Measurements from ENCODE around the gene COL24A1.

The COL24A1 gene

GRCh38 chr1:85705940-85706339, 450.6 kb downstream of the COL24A1 start:
- no peak for DNase-seq (ENCODE audit: low read depth, low spot score)
- Histone ChIP-seq H3K4me1 (ENCODE audit: insufficient read depth, insufficient read length) (no peaks in the 10 kb centered on the region), H3K9ac (ENCODE audit: insufficient read length, low read depth) (no peak overlapping the region), H3K27me3 (ENCODE audit: insufficient read depth, insufficient read length) (no peaks in the 10 kb centered on the region), H3K4me3 (ENCODE audit: insufficient read length, low read depth) (no peak overlapping the region), H3K9me3 (ENCODE audit: insufficient read depth, low read length) (peaks cover 5% of the 10 kb centered on the region), H3K36me3 (ENCODE audit: insufficient read depth, insufficient read length, low read length) (peaks cover 58% of the 10 kb centered on the region)
- no peak for TF ChIP-seq SUZ12 (IDR thresholded peaks at IDR 0.05; ENCODE audit: extremely low read depth, insufficient read depth, insufficient read length)
- TF ChIP-seq ZNF274 (IDR thresholded peaks at IDR 0.05; ENCODE audit: low read depth, low read length), result no peak
- TF ChIP-seq YY1 (IDR thresholded peaks at IDR 0.05; ENCODE audit: insufficient read depth, insufficient read length), result no peak

DNA sequence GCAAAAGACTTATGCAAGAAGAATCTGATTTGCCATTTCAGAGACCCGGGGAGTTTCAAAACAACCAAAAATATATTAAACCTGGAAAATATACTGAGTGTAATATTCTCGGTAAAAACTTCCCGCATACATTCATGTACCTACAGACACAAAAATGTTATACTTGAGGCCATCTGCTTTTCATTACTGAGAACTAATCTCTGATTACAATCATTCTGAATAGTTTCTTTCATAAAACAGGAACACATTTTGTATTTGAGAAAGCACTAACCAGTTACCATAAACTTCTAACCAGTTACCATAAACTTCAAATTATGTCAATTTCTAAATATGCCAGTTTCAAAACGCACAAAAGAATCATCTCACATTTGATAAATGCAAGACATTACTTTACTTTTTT, 456.1 kb downstream of the COL24A1 start:
- no peak for DNase-seq (ENCODE audit: low read depth, low spot score)
- H3K4me1 ChIP-seq (ENCODE audit: insufficient read depth, insufficient read length), result no peaks in the 10 kb centered on the region
- no peak for TF ChIP-seq SUZ12 (IDR thresholded peaks at IDR 0.05; ENCODE audit: extremely low read depth, insufficient read depth, insufficient read length)

GRCh38 chr1:85697895-85698294, 458.7 kb downstream of the COL24A1 start:
- TF ChIP-seq YY1 (IDR thresholded peaks at IDR 0.05; ENCODE audit: insufficient read depth, insufficient read length) (no peak), ZNF274 (IDR thresholded peaks at IDR 0.05; ENCODE audit: low read depth, low read length) (no peak), SUZ12 (IDR thresholded peaks at IDR 0.05; ENCODE audit: extremely low read depth, insufficient read depth, insufficient read length) (no peak)
- peaks cover 48% of the 10 kb centered on the region for H3K36me3 ChIP-seq (ENCODE audit: insufficient read depth, insufficient read length, low read length)

More for the DNA sequence above, 456.1 kb downstream of the COL24A1 start:
- Histone ChIP-seq H3K36me3 (ENCODE audit: insufficient read depth, insufficient read length, low read length) (peaks cover 71% of the 10 kb centered on the region), H3K9ac (ENCODE audit: insufficient read length, low read depth) (no peak overlapping the region), H3K9me3 (ENCODE audit: insufficient read depth, low read length) (peaks cover 5% of the 10 kb centered on the region), H3K27me3 (ENCODE audit: insufficient read depth, insufficient read length) (no peaks in the 10 kb centered on the region), H3K4me3 (ENCODE audit: insufficient read length, low read depth) (no peak overlapping the region)

DNA sequence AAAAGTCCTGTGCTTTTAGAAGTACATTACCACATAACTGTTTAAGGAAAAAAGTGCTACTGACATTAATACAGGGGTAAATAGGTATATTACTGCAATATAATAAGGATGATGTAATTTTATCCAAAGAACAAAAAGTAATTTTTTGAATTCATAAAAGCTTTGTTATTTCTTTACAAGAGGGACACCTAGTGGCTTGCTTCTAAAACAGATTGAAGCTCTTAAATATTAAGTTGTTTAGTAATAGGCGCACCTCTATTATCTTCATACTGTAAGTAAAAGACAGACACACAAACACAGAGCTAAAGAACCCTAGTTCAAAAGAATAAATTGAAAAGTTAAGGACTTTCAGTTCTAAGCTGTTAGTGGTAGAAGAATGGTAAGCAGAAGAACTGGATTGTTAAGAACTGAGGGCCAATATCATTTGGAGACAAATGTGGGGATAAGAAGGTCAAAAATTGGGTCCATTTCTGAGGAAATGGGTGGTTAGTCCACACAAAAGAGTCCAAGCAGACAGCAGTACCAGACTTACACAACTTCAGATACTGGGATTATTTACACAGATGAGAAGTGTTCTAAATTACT, 463.8 kb downstream of the COL24A1 start:
- Histone ChIP-seq H3K9me3 (ENCODE audit: insufficient read depth, low read length) (no peaks in the 10 kb centered on the region), H3K27me3 (ENCODE audit: insufficient read depth, insufficient read length) (no peaks in the 10 kb centered on the region), H3K9ac (ENCODE audit: insufficient read length, low read depth) (no peak overlapping the region), H3K4me1 (ENCODE audit: insufficient read depth, insufficient read length) (no peaks in the 10 kb centered on the region), H3K36me3 (ENCODE audit: insufficient read depth, insufficient read length, low read length) (peaks cover 44% of the 10 kb centered on the region), H3K4me3 (ENCODE audit: insufficient read length, low read depth) (no peak overlapping the region)
- no peak for DNase-seq (ENCODE audit: low read depth, low spot score)
- no peak for TF ChIP-seq SUZ12 (IDR thresholded peaks at IDR 0.05; ENCODE audit: extremely low read depth, insufficient read depth, insufficient read length)
- TF ChIP-seq YY1 (IDR thresholded peaks at IDR 0.05; ENCODE audit: insufficient read depth, insufficient read length), result no peak
- TF ChIP-seq ZNF274 (IDR thresholded peaks at IDR 0.05; ENCODE audit: low read depth, low read length), result no peak

More at GRCh38 chr1:85697895-85698294, 458.7 kb downstream of the COL24A1 start:
- DNase-seq (ENCODE audit: low read depth, low spot score), result no peak
- Histone ChIP-seq H3K4me1 (ENCODE audit: insufficient read depth, insufficient read length) (no peaks in the 10 kb centered on the region), H3K4me3 (ENCODE audit: insufficient read length, low read depth) (no peak overlapping the region), H3K9me3 (ENCODE audit: insufficient read depth, low read length) (no peaks in the 10 kb centered on the region), H3K27me3 (ENCODE audit: insufficient read depth, insufficient read length) (no peaks in the 10 kb centered on the region), H3K9ac (ENCODE audit: insufficient read length, low read depth) (no peak overlapping the region)

DNA sequence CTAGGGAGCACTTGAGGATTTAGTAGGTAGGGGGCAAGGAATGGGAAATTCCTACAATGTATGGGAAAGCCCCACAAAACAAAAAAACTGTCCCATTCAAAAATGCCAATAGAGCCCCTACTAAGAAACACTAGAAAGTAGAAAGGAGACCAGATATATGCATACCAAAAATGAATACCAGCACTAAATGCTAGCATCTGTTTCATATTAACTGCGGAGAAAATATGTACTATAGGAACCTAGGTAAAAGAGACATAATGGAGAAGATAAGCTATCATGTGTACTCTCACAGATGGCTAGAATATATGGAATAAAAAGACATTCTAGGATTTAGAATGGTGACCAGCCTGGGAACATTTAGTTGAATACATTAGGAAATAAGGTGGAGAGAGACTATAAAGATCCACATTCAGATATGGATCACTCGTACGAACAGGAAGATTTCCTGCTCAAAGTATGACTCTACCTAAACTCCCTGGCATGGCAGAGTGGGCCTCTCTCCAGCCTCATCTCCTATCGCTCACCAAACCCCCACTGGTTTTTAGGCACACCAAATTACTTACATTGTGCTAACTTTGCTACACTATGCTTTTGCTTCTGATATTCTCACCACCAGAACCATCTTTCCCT, 466.7 kb downstream of the COL24A1 start:
- H3K9me3 ChIP-seq (ENCODE audit: insufficient read depth, low read length), result no peaks in the 10 kb centered on the region
- H3K27me3 ChIP-seq (ENCODE audit: insufficient read depth, insufficient read length), result no peaks in the 10 kb centered on the region
- H3K9ac ChIP-seq (ENCODE audit: insufficient read length, low read depth), result no peak overlapping the region
- H3K4me3 ChIP-seq (ENCODE audit: insufficient read length, low read depth), result no peak overlapping the region
- H3K4me1 ChIP-seq (ENCODE audit: insufficient read depth, insufficient read length), result no peaks in the 10 kb centered on the region
- TF ChIP-seq YY1 (IDR thresholded peaks at IDR 0.05; ENCODE audit: insufficient read depth, insufficient read length), result no peak
- TF ChIP-seq SUZ12 (IDR thresholded peaks at IDR 0.05; ENCODE audit: extremely low read depth, insufficient read depth, insufficient read length), result no peak
- TF ChIP-seq ZNF274 (IDR thresholded peaks at IDR 0.05; ENCODE audit: low read depth, low read length), result no peak
- H3K36me3 ChIP-seq (ENCODE audit: insufficient read depth, insufficient read length, low read length), result peaks cover 55% of the 10 kb centered on the region
- no peak for DNase-seq (ENCODE audit: low read depth, low spot score)

- TF ChIP-seq SUZ12 (IDR thresholded peaks at IDR 0.05; ENCODE audit: extremely low read depth, insufficient read depth, insufficient read length), result no peak
- TF ChIP-seq ZNF274 (IDR thresholded peaks at IDR 0.05; ENCODE audit: low read depth, low read length), result no peak
- TF ChIP-seq YY1 (IDR thresholded peaks at IDR 0.05; ENCODE audit: insufficient read depth, insufficient read length), result no peak
Measured at GRCh38 chr1:85683292-85684025, 473.1 kb downstream of the COL24A1 start.

DNA sequence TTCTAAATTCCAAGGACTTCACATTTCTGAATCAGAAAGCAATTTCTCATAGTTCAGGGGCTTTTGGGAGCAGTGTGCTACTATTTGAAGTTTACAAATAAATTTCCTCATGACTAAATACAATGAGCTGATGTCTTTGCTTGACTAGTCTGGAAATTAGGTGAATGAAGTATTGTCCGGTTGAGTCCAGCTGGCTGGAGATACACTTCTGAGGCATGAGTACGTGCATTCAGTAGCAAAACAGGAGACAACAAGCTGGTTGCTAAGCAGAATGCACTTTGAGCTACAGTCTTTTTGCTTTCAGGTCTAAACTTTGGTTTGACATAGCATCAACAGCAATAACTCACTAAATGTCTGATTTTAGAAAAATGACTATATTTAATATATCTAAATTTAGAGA, 475.5 kb downstream of the COL24A1 start:
- DNase-seq (ENCODE audit: low read depth, low spot score), result no peak

More at GRCh38 chr1:85683292-85684025, 473.1 kb downstream of the COL24A1 start:
- no peak for DNase-seq (ENCODE audit: low read depth, low spot score)
- Histone ChIP-seq H3K9me3 (ENCODE audit: insufficient read depth, low read length) (no peaks in the 10 kb centered on the region), H3K9ac (ENCODE audit: insufficient read length, low read depth) (no peak overlapping the region), H3K36me3 (ENCODE audit: insufficient read depth, insufficient read length, low read length) (peaks cover 62% of the 10 kb centered on the region), H3K4me1 (ENCODE audit: insufficient read depth, insufficient read length) (no peaks in the 10 kb centered on the region), H3K27me3 (ENCODE audit: insufficient read depth, insufficient read length) (no peaks in the 10 kb centered on the region), H3K4me3 (ENCODE audit: insufficient read length, low read depth) (no peak overlapping the region)

More for the DNA sequence above, 475.5 kb downstream of the COL24A1 start:
- Histone ChIP-seq H3K9me3 (ENCODE audit: insufficient read depth, low read length) (no peaks in the 10 kb centered on the region), H3K9ac (ENCODE audit: insufficient read length, low read depth) (no peak overlapping the region), H3K4me1 (ENCODE audit: insufficient read depth, insufficient read length) (no peaks in the 10 kb centered on the region), H3K36me3 (ENCODE audit: insufficient read depth, insufficient read length, low read length) (peaks cover 64% of the 10 kb centered on the region), H3K4me3 (ENCODE audit: insufficient read length, low read depth) (no peak overlapping the region), H3K27me3 (ENCODE audit: insufficient read depth, insufficient read length) (no peaks in the 10 kb centered on the region)
- no peak for TF ChIP-seq SUZ12 (IDR thresholded peaks at IDR 0.05; ENCODE audit: extremely low read depth, insufficient read depth, insufficient read length)
- no peak for TF ChIP-seq ZNF274 (IDR thresholded peaks at IDR 0.05; ENCODE audit: low read depth, low read length)
- TF ChIP-seq YY1 (IDR thresholded peaks at IDR 0.05; ENCODE audit: insufficient read depth, insufficient read length), result no peak

Measured in NT2/D1 (cell line).